HepG2 (cell line): ENCODE data around the gene EFNA2. TPM values are rescaled to one million over a fixed set of nuclear protein-coding genes. Genes with fewer than 3 reads are reported as not detected.

Experiments used
- ARNTL ChIP-seq: sonication (generic); formaldehyde crosslinking; IDR thresholded peaks from 2 replicates; pipeline ENCODE4 v1.4.0; 2020; ENCODE audit warnings: mild to moderate bottlenecking, missing genetic modification reagents
- ATF1 ChIP-seq: IDR thresholded peaks from 2 replicates; pipeline ENCODE4 v1.6.1; 2016; ENCODE audit warnings: mild to moderate bottlenecking, control low read depth
- KLF11 ChIP-seq: IDR thresholded peaks from 2 replicates; pipeline ENCODE4 v1.6.1; 2016; ENCODE audit warnings: missing compliant biosample characterization
- MTERF4 ChIP-seq: sonication (generic); formaldehyde crosslinking; IDR thresholded peaks from 2 replicates; pipeline ENCODE4 v1.8.0; 2023; ENCODE audit warnings: mild to moderate bottlenecking, missing genetic modification reagents
- NFATC3 ChIP-seq: sonication (generic); formaldehyde crosslinking; IDR thresholded peaks from 2 replicates; pipeline ENCODE4 v1.5.1; 2020; ENCODE audit warnings: mild to moderate bottlenecking, missing genetic modification reagents
- NFE2L1 ChIP-seq: sonication (generic); formaldehyde crosslinking; IDR thresholded peaks from 2 replicates; pipeline ENCODE4 v1.4.0; 2020; ENCODE audit warnings: missing genetic modification reagents, mild to moderate bottlenecking, borderline replicate concordance
- SNAI1 ChIP-seq: sonication (generic); formaldehyde crosslinking; IDR thresholded peaks from 2 replicates; pipeline ENCODE4 v1.5.0; 2020; ENCODE audit warnings: mild to moderate bottlenecking, missing genetic modification reagents, borderline replicate concordance
- SNRNP70 ChIP-seq: fragments of 200-400 bp; formaldehyde crosslinking; IDR thresholded peaks from 2 replicates; pipeline ENCODE4 v1.6.1; 2017; ENCODE audit warnings: mild to moderate bottlenecking, low read depth, low read length, moderate library complexity
- SOX5 ChIP-seq: IDR thresholded peaks from 2 replicates; pipeline ENCODE4 v1.6.1; 2016; ENCODE audit warnings: borderline replicate concordance
- TRIM24 ChIP-seq: sonication (generic); formaldehyde crosslinking; IDR thresholded peaks from 2 replicates; pipeline ENCODE4 v1.8.0; 2022; ENCODE audit warnings: mild to moderate bottlenecking, missing genetic modification reagents
- ZBTB7B ChIP-seq: sonication (generic); formaldehyde crosslinking; IDR thresholded peaks from 2 replicates; pipeline ENCODE4 v1.4.0; 2020; ENCODE audit warnings: missing genetic modification reagents
- ZNF337 ChIP-seq: sonication (generic); formaldehyde crosslinking; IDR thresholded peaks from 2 replicates; pipeline ENCODE4 v1.5.1; 2020; ENCODE audit warnings: missing genetic modification reagents, low read depth, mild to moderate bottlenecking, borderline replicate concordance
- ZNF343 ChIP-seq: sonication (generic); formaldehyde crosslinking; IDR thresholded peaks from 2 replicates; pipeline ENCODE4 v1.4.0; 2020; ENCODE audit warnings: mild to moderate bottlenecking, missing genetic modification reagents
- ZNF362 ChIP-seq: sonication (generic); formaldehyde crosslinking; IDR thresholded peaks from 2 replicates; pipeline ENCODE4 v1.4.0; 2020; ENCODE audit warnings: missing genetic modification reagents, mild to moderate bottlenecking, borderline replicate concordance
- ZNF570 ChIP-seq: sonication (generic); formaldehyde crosslinking; IDR thresholded peaks from 2 replicates; pipeline ENCODE4 v1.4.0; 2020; ENCODE audit warnings: mild to moderate bottlenecking, missing genetic modification reagents, borderline replicate concordance
- ZNF841 ChIP-seq: sonication (generic); formaldehyde crosslinking; IDR thresholded peaks from 2 replicates; pipeline ENCODE4 v1.8.1; 2023; ENCODE audit warnings: missing genetic modification reagents, borderline replicate concordance
- polyA plus RNA-seq, 8 experiments: library from polyadenylated mRNA; depleted of rRNA in 3 of 8; stranded (reverse) in 7 of 8; unstranded in 1 of 8; fragments of >200 nt; fragmentation: Illumina TruSeq in 4 of 8; extraction: Trizol in 4 of 8; gene quantifications; 2 replicates each; pipeline versions ENCODE4 v1.2.1 to v1.2.3, GENCODE V29; 2011 to 2016; ENCODE audit warnings: low read depth in 4 of 8, missing spikeins in 1 of 8, mixed read lengths in 1 of 8; ENCODE audit not compliant: insufficient read depth in 1 of 8
- total RNA-seq, 5 experiments: library from RNA; depleted of rRNA; stranded (reverse); fragments of >200 nt; fragmentation: Illumina TruSeq; extraction: Trizol; gene quantifications; 2 replicates each; pipeline ENCODE4 v1.2.3, GENCODE V29; 2016; ENCODE audit warnings: low read depth in 1 of 5
- TF ChIP-seq, protein P1 (sequence below): sonication (generic); formaldehyde crosslinking; conservative IDR thresholded peaks from 2 replicates; pipeline ENCODE4 v1.4.0; 2020; ENCODE audit warnings: mild to moderate bottlenecking, missing genetic modification reagents, moderate library complexity
- TF ChIP-seq, protein P2 (sequence below): fragments of 450-650 bp; IDR thresholded peaks from 2 replicates; pipeline ENCODE4 v1.6.1; 2016
- TF ChIP-seq, protein P3 (sequence below): sonication (generic); formaldehyde crosslinking; IDR thresholded peaks from 2 replicates; pipeline ENCODE4 v1.4.0; 2020; ENCODE audit warnings: missing genetic modification reagents

Gene EFNA2
- total and polyA plus RNA-seq, 2 of the 13 experiments (the other 11 are each of a cell fraction or from before 2014, with no cell fraction given): 6.0 to 9.9 TPM

DNA sequence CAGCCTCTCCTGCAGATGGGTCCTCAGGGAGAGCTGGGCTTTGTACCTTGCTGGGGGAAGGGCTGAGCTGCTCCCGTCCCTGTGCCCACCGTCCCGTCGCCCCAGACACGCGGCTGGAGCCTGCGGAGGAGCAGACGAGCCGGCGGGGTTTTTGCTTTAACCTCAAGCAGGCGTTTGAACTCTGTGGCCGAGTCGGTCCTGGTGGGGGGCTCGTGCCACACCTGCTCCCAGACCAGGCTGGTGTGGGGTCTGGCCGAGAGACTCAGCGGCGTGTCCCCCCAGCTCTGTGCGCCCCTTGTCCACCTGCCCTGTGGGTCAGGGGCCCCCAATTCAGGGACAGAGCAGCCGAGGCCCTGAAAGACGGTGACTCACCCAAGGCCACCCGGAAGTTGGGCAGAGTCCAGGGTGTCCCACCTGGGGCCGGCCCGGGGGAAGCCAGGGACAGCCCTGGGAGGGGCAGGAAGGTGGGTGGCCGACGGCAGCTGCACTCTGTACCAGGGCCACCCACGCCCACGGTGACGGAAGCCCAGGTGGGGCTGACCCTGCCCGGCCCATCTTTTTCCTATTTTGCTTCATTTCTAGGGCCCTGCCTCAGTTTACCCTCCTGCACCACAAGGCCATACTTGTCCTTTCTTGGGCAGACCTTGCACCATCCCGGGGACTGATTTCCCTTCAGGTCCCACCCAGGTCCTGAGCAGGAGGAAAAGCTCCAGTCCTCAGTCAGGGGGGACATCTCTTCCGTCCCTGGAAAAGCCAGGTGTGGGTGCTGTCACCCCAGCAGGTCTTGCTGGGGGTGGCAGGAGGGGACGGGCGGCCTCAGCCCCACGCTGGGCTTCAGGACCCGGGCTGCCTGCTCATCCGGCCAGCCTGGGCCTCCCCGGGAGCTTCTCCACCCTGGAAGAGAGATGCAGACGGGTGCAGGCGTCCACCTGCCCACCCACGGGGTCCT is 5.3 kb downstream of the EFNA2 start (continued):
- TF ChIP-seq ZNF343 (CRISPR knock-in tag) (peak; percentile 29; the same call in 1 of the 2 replicates), ATF1 (no peak), NFE2L1 (CRISPR knock-in tag) (no peak), ZBTB7B (CRISPR knock-in tag) (peak; percentile 100), SNRNP70 (no peak), KLF11 (CRISPR knock-in tag) (peak; percentile 65; the same call in 1 of the 2 replicates), ZNF841 (CRISPR knock-in tag) (no peak), ARNTL (CRISPR knock-in tag) (peak; percentile 83), ZNF570 (CRISPR knock-in tag) (no peak; the same call in 1 of the 2 replicates), MTERF4 (CRISPR knock-in tag) (peak; percentile 33; the same call in 1 of the 2 replicates), TRIM24 (no peak), ZNF362 (CRISPR knock-in tag) (peak; percentile 23; the same call in 1 of the 2 replicates), SOX5 (CRISPR knock-in tag) (peak; percentile 58; the same call in 1 of the 2 replicates), ZNF337 (CRISPR knock-in tag) (peak; percentile 92; the same call in 1 of the 2 replicates), SNAI1 (CRISPR knock-in tag) (0 out of 2 replicates have a peak, but pooled peaks have one; percentile 74), NFATC3 (CRISPR knock-in tag) (0 out of 2 replicates have a peak, but pooled peaks have one; percentile 52)
- TF ChIP-seq, protein P1, sequence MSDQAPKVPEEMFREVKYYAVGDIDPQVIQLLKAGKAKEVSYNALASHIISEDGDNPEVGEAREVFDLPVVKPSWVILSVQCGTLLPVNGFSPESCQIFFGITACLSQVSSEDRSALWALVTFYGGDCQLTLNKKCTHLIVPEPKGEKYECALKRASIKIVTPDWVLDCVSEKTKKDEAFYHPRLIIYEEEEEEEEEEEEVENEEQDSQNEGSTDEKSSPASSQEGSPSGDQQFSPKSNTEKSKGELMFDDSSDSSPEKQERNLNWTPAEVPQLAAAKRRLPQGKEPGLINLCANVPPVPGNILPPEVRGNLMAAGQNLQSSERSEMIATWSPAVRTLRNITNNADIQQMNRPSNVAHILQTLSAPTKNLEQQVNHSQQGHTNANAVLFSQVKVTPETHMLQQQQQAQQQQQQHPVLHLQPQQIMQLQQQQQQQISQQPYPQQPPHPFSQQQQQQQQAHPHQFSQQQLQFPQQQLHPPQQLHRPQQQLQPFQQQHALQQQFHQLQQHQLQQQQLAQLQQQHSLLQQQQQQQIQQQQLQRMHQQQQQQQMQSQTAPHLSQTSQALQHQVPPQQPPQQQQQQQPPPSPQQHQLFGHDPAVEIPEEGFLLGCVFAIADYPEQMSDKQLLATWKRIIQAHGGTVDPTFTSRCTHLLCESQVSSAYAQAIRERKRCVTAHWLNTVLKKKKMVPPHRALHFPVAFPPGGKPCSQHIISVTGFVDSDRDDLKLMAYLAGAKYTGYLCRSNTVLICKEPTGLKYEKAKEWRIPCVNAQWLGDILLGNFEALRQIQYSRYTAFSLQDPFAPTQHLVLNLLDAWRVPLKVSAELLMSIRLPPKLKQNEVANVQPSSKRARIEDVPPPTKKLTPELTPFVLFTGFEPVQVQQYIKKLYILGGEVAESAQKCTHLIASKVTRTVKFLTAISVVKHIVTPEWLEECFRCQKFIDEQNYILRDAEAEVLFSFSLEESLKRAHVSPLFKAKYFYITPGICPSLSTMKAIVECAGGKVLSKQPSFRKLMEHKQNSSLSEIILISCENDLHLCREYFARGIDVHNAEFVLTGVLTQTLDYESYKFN (CRISPR knock-in tag): peak; percentile 99
- TF ChIP-seq, protein P2, sequence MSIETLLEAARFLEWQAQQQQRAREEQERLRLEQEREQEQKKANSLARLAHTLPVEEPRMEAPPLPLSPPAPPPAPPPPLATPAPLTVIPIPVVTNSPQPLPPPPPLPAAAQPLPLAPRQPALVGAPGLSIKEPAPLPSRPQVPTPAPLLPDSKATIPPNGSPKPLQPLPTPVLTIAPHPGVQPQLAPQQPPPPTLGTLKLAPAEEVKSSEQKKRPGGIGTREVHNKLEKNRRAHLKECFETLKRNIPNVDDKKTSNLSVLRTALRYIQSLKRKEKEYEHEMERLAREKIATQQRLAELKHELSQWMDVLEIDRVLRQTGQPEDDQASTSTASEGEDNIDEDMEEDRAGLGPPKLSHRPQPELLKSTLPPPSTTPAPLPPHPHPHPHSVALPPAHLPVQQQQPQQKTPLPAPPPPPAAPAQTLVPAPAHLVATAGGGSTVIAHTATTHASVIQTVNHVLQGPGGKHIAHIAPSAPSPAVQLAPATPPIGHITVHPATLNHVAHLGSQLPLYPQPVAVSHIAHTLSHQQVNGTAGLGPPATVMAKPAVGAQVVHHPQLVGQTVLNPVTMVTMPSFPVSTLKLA: no peak
- TF ChIP-seq, protein P3, sequence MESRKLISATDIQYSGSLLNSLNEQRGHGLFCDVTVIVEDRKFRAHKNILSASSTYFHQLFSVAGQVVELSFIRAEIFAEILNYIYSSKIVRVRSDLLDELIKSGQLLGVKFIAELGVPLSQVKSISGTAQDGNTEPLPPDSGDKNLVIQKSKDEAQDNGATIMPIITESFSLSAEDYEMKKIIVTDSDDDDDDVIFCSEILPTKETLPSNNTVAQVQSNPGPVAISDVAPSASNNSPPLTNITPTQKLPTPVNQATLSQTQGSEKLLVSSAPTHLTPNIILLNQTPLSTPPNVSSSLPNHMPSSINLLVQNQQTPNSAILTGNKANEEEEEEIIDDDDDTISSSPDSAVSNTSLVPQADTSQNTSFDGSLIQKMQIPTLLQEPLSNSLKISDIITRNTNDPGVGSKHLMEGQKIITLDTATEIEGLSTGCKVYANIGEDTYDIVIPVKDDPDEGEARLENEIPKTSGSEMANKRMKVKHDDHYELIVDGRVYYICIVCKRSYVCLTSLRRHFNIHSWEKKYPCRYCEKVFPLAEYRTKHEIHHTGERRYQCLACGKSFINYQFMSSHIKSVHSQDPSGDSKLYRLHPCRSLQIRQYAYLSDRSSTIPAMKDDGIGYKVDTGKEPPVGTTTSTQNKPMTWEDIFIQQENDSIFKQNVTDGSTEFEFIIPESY (CRISPR knock-in tag): peak; percentile 64; the same call in 1 of the 2 replicates
